Measurements from ENCODE around the gene ELMO2. TPM values are rescaled to one million over a fixed set of nuclear protein-coding genes. Genes with fewer than 3 reads are reported as not detected.
A peak's percentile ranks its signal among the peaks of the same experiment; 100 is the strongest.

The ELMO2 gene
- total and polyA plus RNA-seq, 4 donors: 19.6 to 56.5 (median 45.9) TPM

- H3K9ac ChIP-seq (ENCODE audit: insufficient read depth in 1 of 2, low read length in 2 of 2): no peak overlapping the region
- no peak overlapping the region for H3K27ac ChIP-seq (ENCODE audit: low read depth in 1 of 2, low read length in 1 of 2)
- 77 to 86% methylated on average over 2 of the region's 2 CpGs for WGBS, 2 donors
- H3K4me3 ChIP-seq: no peak overlapping the region
- peaks cover 0 to 2% (median 0%) of the 10 kb centered on the region in 4 donors for H3K9me3 ChIP-seq (ENCODE audit: control insufficient read depth in 4 of 4, insufficient read depth in 3 of 4, low read length in 3 of 4)
- ATAC-seq (ENCODE audit: insufficient read depth, low FRiP score): no peak
- no peak for DNase-seq
- no peaks in the 10 kb centered on the region for H3K36me3 ChIP-seq (ENCODE audit: control insufficient read depth in 4 of 4, insufficient read depth in 4 of 4, low read length in 4 of 4)
- H3K4me1 ChIP-seq (ENCODE audit: control insufficient read depth in 5 of 5, insufficient read depth in 5 of 5, low read length in 5 of 5): no peaks in the 10 kb centered on the region
- peaks cover 0 to 3% (median 0%) of the 10 kb centered on the region in 3 donors for H3K27me3 ChIP-seq (ENCODE audit: control insufficient read depth in 3 of 3, insufficient read depth in 3 of 3, low read length in 2 of 3)
- no peak for TF ChIP-seq CTCF (IDR thresholded peaks at IDR 0.05; ENCODE audit: control extremely low read depth, extremely low read depth)
Observed at GRCh38 chr20:46416839-46417238, 10.4 kb upstream of the ELMO2 start.

GRCh38 chr20:46416421-46416820 is 10.0 kb upstream of the ELMO2 start:
- Histone ChIP-seq H3K27me3 (ENCODE audit: control insufficient read depth in 3 of 3, insufficient read depth in 3 of 3, low read length in 2 of 3) (peaks cover 0 to 3% (median 0%) of the 10 kb centered on the region in 3 donors), H3K36me3 (ENCODE audit: control insufficient read depth in 4 of 4, insufficient read depth in 4 of 4, low read length in 4 of 4) (no peaks in the 10 kb centered on the region), H3K9ac (ENCODE audit: insufficient read depth in 1 of 2, low read length in 2 of 2) (no peak overlapping the region), H3K4me1 (ENCODE audit: control insufficient read depth in 5 of 5, insufficient read depth in 5 of 5, low read length in 5 of 5) (no peaks in the 10 kb centered on the region), H3K9me3 (ENCODE audit: control insufficient read depth in 4 of 4, insufficient read depth in 3 of 4, low read length in 3 of 4) (peaks cover 0 to 2% (median 0%) of the 10 kb centered on the region in 4 donors), H3K27ac (ENCODE audit: low read depth in 1 of 2, low read length in 1 of 2) (no peak overlapping the region), H3K4me3 (no peak overlapping the region)
- ATAC-seq (ENCODE audit: insufficient read depth, low FRiP score): no peak
- DNase-seq: peak; percentile 24 to 36 (median 36)
- no peak for TF ChIP-seq CTCF (IDR thresholded peaks at IDR 0.05; ENCODE audit: control extremely low read depth, extremely low read depth)
- 74 to 92% methylated on average over 3 of the region's 3 CpGs for WGBS, 2 donors

- Histone ChIP-seq H3K9me3 (ENCODE audit: control insufficient read depth in 4 of 4, insufficient read depth in 3 of 4, low read length in 3 of 4) (peaks cover 0 to 2% (median 0%) of the 10 kb centered on the region in 4 donors), H3K9ac (ENCODE audit: insufficient read depth in 1 of 2, low read length in 2 of 2) (no peak overlapping the region), H3K36me3 (ENCODE audit: control insufficient read depth in 4 of 4, insufficient read depth in 4 of 4, low read length in 4 of 4) (no peaks in the 10 kb centered on the region), H3K4me1 (ENCODE audit: control insufficient read depth in 5 of 5, insufficient read depth in 5 of 5, low read length in 5 of 5) (peaks cover 0 to under 1% (median 0%) of the 10 kb centered on the region in 5 donors), H3K27ac (ENCODE audit: low read depth in 1 of 2, low read length in 1 of 2) (no peak overlapping the region), H3K27me3 (ENCODE audit: control insufficient read depth in 3 of 3, insufficient read depth in 3 of 3, low read length in 2 of 3) (peaks cover 0 to under 1% (median 0%) of the 10 kb centered on the region in 3 donors), H3K4me3 (no peak overlapping the region)
- no peak for ATAC-seq (ENCODE audit: insufficient read depth, low FRiP score)
- no peak for TF ChIP-seq CTCF (IDR thresholded peaks at IDR 0.05; ENCODE audit: control extremely low read depth, extremely low read depth)
- WGBS, 2 donors: 58 to 71% methylated on average over 3 of the region's 3 CpGs
- DNase-seq: no peak
Observed at GRCh38 chr20:46415773-46416172, 9.4 kb upstream of the ELMO2 start.

GRCh38 chr20:46414608-46415007 is 8.2 kb upstream of the ELMO2 start:
- DNase-seq (no peak), ATAC-seq (ENCODE audit: insufficient read depth, low FRiP score) (no peak)

More at GRCh38 chr20:46414608-46415007, 8.2 kb upstream of the ELMO2 start:
- TF ChIP-seq CTCF (IDR thresholded peaks at IDR 0.05; ENCODE audit: control extremely low read depth, extremely low read depth): no peak
- H3K27me3 ChIP-seq (ENCODE audit: control insufficient read depth in 3 of 3, insufficient read depth in 3 of 3, low read length in 2 of 3): no peaks in the 10 kb centered on the region
- H3K9ac ChIP-seq (ENCODE audit: insufficient read depth in 1 of 2, low read length in 2 of 2): no peak overlapping the region
- no peak overlapping the region for H3K4me3 ChIP-seq
- WGBS, 2 donors: 83 to 89% methylated on average over 5 of the region's 5 CpGs
- peaks cover 0 to 4% (median 0%) of the 10 kb centered on the region in 5 donors for H3K4me1 ChIP-seq (ENCODE audit: control insufficient read depth in 5 of 5, insufficient read depth in 5 of 5, low read length in 5 of 5)
- H3K27ac ChIP-seq (ENCODE audit: low read depth in 1 of 2, low read length in 1 of 2): no peak overlapping the region
- H3K9me3 ChIP-seq (ENCODE audit: control insufficient read depth in 4 of 4, insufficient read depth in 3 of 4, low read length in 3 of 4): peaks cover 0 to 2% (median 0%) of the 10 kb centered on the region in 4 donors
- H3K36me3 ChIP-seq (ENCODE audit: control insufficient read depth in 4 of 4, insufficient read depth in 4 of 4, low read length in 4 of 4): no peaks in the 10 kb centered on the region
